HG02938 (cell line): ENCODE results near the gene PDE4B.

ENCODE experiments used
- ATAC-seq: cut with Tn5 transposase; IDR thresholded peaks from one replicate; pipeline ENCODE4 v1.9.1; 2021; ENCODE audit warnings: mild to moderate bottlenecking, moderate library complexity; ENCODE audit not compliant: unreplicated experiment

PDE4B gene

GRCh38 chr1:66250075-66250474, 457.4 kb downstream of the PDE4B start:
- no peak for ATAC-seq

DNA sequence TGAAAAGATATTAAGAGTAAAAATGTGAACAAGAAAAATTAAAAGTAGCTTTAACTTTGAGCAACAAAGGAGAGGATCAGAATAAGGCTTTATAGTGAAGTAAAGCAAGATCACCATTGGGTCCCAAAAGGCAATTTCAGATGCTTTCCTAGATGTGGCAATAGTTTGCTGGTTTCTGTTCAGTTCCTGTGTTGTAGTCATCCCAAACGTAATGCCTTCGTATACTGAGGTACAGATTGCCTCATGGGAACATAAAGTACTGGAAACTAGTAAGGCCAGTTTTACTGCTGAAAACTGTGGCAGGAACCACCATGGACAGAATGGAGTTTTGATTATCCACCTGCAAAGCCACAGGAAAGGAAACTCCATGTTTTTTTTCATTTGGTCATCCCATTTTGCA, 457.8 kb downstream of the PDE4B start:
- ATAC-seq, result no peak

DNA sequence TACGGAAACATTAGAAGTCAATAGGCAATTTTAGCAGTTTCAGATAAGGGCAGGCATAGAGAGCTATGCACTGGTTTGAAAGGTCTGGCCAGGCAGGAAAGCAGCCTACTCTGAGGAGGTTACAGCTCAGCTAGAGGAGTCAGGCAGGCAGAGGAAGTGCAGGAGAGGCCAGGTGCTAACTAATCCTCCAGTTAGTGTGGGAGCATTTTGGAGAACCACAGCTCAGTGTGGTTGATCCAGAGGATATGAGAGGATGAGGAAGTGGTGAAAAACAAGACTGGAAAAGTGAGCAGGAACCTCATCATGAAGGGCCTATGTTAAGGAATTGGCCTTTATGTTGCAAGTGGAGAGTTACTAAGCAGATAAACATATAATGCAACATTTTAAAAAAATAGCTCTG, 458.9 kb downstream of the PDE4B start:
- ATAC-seq, result no peak

GRCh38 chr1:66253330-66253921, 460.7 kb downstream of the PDE4B start:
- peak; percentile 86 for ATAC-seq

DNA sequence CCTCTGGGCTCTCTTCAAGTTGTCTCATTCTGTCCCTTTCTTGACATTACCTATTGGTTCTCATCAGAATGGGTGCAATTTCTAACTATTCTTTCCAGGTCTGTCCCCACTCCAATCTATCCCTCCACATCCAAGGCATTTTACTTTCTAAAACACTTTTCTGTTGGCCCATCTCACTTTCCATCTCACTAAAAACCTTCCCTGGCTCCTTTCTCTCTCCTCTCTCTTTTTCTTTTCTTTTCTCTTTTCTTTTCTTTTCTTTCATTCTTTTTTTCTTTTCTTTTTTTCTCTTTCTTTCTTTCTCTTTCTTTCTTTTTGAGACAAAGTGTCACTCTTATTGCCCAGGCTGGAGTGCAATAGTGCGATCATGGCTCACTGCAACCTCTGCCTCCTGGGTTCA, 462.1 kb downstream of the PDE4B start:
- no peak for ATAC-seq

DNA sequence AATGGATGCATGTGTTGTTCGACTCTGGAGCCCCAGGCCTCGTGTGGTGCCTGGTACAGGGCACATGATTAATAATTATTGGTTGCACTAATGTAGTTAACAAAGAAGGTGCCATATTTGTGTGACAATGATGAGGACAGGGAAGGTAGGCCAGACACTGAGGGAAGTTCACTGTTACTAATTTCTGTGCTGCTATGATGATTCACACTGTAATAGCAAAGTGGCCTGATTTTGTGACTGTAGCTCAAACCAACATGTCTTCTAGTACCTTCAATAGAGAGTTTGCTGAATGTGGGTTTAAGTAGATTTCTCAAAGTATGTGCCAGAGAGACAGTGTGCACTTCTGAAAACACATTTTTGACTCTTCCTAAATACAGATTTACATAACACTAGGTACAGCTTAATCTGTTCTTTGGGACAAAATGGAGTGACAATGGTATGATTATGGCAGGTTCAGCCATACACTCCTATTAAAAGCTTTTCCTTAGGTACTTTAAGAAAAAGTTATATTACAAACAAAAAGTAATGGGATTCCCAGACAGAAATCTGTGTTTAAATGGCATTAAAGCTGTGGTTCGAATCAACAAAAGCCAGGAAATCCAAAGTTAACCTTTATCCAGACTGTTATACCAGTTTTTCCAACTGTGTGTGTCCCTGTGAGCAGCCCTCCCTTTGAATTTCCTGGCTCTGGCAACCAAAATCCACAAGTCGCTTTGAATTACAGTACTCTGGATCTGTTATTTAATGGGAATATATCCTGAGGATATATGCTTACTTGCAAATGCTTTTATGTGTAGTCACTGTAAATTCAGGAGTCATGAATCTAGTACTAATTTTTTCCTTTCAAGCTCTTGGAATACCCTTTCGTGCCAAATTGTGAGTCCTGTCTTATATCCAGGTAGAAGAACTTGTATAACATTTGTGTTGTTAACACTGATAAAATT, 464.2 kb downstream of the PDE4B start:
- ATAC-seq, result no peak

DNA sequence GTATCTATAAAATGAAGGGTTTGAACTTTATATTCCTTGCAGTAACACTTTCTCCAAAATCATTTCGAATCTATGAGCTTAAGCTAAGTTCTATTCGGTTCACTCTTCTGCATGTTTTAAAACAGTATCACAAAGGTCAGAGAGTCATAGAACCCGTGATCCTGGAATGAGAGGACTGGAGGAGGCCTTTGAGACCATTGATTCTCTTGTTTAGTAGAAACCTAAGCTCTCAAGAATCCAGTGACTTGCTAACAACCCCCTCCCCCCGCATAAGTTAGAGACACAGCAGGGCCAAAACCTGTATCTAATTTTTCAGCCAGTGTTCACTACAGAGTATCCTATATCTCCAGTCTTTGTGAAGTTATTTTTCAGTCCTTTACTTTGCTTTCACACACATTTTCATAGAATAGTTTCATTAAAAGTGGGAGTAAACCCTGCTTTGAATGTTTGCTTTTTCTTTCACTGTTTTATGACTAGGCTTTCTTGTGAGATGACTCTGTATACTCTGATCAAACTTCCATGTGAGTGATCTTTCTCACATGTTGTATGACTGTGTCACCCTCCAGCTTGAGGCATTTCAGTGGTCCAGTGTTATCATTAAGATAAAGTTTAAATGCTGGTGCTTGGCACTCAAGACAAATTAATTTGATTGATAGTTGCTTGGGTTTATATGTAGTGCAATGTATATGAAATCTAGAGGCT, 465.9 kb downstream of the PDE4B start:
- ATAC-seq, result peak; percentile 85

DNA sequence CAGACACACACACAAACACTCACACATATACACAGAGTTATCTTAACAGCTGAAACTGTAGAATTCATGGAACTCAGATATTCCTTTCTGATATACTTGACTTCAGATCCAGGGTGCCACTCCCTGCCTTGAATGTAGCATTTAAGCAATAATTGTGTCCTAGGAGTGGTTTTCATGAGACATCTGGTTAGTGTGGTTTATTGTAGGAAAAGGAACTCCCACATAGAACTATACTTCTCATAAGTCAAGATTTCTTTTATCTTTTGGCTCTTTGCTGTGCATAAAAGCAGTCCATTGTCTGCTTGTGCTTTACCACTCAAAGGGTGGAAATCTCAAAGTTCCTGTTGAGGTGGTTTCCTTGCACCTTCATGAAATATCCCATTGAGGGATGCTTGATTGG, 468.7 kb downstream of the PDE4B start:
- no peak for ATAC-seq

DNA sequence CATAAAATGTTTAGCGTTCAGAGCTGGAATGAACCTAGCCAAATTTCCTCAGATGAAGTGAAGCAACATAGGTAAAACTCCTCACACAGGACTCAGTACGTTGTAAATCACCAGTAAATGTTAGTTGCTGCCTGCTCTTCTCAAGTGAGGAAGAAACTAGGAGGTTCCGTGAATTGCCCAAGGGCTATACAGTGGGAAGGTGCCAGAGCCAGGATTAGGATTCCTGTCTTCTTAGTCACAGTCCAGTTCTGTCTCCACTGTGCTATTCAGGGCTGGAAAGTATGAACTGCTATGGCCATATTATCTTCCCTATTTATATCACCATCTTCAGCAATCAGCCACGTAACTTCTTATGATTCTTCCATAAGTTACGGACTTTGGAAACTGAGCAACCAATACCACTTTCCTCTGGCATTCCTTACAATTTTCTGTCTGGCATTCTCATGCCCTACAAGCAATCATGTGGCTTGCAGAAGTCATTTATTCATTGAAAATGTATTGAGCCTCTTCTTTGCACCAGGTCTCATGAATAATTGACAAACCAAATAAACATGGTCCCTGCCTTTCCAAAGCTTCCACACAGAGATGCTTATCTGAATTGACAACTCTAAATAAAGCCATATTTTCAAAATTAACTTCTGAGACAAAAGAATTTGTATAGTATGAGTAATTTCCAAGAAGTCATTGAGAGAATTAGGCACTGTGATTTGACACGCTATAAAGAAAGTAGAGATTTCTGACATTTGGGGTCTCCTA, 469.7 kb downstream of the PDE4B start:
- ATAC-seq, result no peak

DNA sequence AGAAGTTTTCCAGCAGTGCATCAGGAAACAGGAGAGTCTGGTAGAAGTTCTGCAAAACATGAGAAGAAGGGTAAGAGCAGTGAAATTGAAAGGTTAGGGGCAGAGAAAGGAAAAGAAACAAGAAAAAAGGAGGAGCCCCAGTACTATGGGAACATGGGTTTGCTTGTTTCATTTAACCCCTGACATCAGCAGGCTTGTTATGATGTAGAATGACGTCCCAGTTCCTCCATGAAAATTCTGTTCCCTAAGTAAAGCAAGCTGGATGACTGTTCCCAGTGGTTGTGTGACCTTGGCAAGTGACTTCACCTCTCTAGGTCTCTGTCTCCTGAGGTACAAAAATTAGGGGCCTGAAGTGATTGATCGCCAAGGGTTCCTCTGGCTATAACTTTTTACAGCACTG, 472.6 kb downstream of the PDE4B start:
- no peak for ATAC-seq

GRCh38 chr1:66265796-66266195, 473.1 kb downstream of the PDE4B start:
- ATAC-seq, result no peak

DNA sequence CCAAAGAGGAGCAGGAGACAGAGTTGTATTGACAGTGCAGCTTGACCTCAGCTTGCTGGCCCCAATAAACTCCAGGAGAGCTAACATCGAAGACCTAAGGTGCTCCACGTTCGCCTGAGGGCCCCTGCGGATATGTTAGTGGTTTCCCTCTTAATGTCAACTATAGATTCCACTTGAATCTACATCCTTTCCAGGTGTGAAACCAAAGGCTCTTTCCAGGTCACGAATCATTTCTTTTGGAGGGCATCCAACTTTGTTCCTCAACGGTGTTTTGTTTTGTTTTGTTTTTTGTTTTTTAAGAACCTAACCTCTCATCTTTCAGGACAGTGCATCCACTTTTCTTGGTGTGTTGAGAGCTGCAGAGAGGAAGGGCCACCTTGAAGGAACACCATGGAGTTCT, 473.7 kb downstream of the PDE4B start:
- ATAC-seq, result no peak

GRCh38 chr1:66266756-66267155, 474.1 kb downstream of the PDE4B start:
- no peak for ATAC-seq

- ATAC-seq, result no peak
These were observed 474.7 kb downstream of the PDE4B start for GRCh38 chr1:66267201-66267940.

DNA sequence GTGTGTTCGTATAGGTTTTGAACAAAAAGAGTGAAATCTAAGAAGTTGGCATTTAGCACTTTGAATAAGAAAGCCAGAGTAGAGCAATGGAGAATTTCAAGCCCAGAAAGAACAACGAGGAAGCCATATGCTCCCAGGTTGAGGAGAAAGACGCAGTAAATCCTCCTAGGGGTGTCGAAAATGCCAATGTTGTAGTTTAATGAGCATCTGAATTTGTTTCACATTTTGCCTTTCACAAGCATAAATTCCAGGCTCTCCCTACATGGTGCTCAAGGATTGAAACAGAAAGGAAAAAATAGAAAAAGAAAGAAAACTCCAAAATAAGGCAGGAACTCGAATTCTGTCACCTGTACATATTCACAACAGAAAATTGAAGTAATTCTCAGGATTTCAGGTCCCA, 476.5 kb downstream of the PDE4B start:
- ATAC-seq, result no peak

DNA sequence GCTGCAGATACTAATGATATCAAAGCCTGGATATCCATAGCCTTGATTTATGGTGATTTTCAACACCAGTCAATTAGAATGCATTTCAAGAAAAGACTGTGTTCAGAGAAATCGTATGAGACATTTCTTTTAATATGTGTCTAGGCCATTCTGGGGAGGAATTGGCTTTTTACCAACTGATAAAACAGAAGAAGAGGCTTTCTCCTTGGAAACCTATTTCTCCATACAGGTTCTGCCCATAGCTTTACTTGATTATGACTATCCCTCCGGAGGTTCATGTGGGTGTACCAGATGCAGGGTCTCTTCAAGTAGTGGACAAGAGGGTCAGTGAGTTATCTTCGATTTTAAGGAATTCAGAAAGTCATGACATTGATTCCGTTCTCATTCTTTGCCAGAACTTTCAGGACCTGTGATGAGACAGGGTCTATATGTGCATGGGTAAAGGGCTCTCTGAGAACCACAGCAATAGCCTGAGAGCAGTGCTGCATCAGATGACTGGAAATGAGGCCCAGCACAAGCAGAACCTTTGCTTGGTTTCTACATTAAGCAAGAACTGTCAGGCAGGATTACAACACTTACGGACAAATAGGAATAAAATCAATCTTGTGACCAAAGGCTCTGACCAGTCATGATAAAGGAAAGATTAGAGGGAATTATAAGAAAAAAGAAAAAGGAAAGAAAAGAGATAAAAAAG, 477.6 kb downstream of the PDE4B start:
- ATAC-seq, result no peak

DNA sequence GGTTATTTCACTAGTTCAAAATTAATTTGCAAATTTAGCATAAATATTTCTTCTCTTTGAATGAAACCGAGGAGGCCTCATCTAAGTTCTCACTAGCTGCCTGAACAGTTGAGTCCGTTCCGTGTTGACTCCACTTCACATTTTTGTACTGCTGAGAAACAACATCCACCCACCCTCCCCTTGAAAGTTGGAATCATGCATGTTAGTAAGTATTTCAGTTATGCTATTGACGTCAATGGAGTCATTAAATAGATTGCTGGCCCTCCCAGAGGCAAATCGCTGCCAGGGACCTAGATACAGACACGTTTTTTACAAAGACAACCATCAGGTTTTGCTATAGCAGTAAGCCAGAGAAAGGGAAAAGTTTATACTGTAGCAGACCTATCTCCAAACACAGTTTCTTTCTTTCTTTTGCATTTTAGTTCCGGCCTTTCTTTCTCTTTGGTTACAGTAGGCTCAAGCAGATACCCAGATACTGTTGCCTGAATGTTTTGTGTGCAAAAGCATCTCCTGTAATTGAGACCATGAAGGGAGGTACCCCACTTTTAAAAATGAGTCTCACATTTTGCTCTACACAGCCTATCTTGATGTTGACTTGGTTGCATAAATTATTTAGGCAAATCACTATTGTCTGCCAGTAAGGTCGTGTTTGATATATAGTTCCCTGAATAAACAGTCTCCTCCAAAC, 478.7 kb downstream of the PDE4B start:
- ATAC-seq, result no peak

DNA sequence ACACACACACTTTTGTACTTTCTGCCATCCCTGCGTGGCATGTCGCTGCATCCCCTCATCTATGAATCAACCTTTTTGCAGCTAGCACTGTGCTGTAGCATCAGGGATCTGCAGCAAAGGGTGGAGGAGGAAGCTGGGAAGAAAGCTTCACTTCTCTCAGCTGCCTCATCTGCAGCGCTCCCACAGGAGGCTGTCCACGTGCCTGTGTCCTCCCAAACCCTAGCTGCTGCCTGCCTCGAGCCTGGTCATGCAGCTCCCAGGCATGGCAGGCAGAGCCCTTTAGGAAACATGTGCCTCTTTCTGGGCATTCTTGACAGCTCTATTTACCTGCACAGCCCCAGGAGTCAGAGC, 479.2 kb downstream of the PDE4B start:
- ATAC-seq, result no peak

DNA sequence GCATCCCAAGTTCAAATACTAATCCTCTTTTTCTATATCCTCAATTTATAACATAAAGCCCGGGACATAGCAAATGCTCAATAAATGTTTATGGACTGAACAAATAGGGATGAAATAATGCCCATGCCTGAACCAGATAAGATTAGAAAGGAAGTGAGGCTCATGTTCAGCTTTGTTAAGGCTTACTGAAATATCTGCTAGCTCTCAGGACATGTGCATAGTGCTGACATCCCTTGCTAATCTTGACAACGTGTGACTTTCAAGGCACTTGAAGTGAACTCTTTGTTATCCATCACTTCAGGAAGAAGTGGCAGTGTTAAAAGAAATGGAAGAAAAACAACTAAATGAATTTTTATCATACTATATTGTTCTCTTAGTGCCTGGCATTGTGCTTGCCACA, 481.0 kb downstream of the PDE4B start:
- no peak for ATAC-seq
